NCI-H2227 (cell line): ENCODE results near the gene FBXO22.
"Not testable (repeated sequence)": the region's sequence is repeated elsewhere in the genome, so short reads cannot be mapped to it uniquely, and the experiment has no call there.

Source experiments
- DNase-seq: peaks from one replicate; lab custom pipeline; 2025; ENCODE audit not compliant: unreplicated experiment; lab: John Stamatoyannopoulos, UW

Gene FBXO22

GRCh38 chr15:75976766-75977165 is 73.1 kb downstream of the FBXO22 start:
- DNase-seq: not testable (repeated sequence)

GRCh38 chr15:75981149-75981815 is 77.6 kb downstream of the FBXO22 start:
- DNase-seq: no peak

- DNase-seq: no peak
Observed at GRCh38 chr15:75982468-75982867, 78.8 kb downstream of the FBXO22 start.

- DNase-seq: not testable (repeated sequence)
Observed at GRCh38 chr15:75984706-75985105, 81.0 kb downstream of the FBXO22 start.

GRCh38 chr15:75985971-75986370 is 82.3 kb downstream of the FBXO22 start:
- DNase-seq: no peak

- no peak for DNase-seq
Observed at GRCh38 chr15:75989045-75989444, 85.4 kb downstream of the FBXO22 start.

GRCh38 chr15:75989875-75990274 is 86.2 kb downstream of the FBXO22 start:
- DNase-seq: no peak
